Kidney epithelial cell (primary cell): ENCODE results near the gene ALX3. TPM values are rescaled to one million over a fixed set of nuclear protein-coding genes. Genes with fewer than 3 reads are reported as not detected.
"Not testable (repeated sequence)": the region's sequence is repeated elsewhere in the genome, so short reads cannot be mapped to it uniquely, and the experiment has no call there.

Source experiments
- DNase-seq: peaks from one replicate; pipeline ENCODE4 v3.0.0-alpha.2; 2010; ENCODE audit warnings: low read depth
- H3K27me3 ChIP-seq: 2 replicates; pipeline ENCODE4 v1.6.0; 2011; ENCODE audit warnings: low read length; ENCODE audit not compliant: control insufficient read depth, insufficient read depth
- H3K36me3 ChIP-seq: 2 replicates; pipeline ENCODE4 v1.5.1; 2011; ENCODE audit warnings: low read length; ENCODE audit not compliant: control insufficient read depth, insufficient read depth
- H3K4me3 ChIP-seq: 2 replicates; pipeline ENCODE4 v1.5.1; 2011; ENCODE audit warnings: low read depth, mild to moderate bottlenecking, control low read depth, low read length
- CTCF ChIP-seq: IDR thresholded peaks from 2 replicates; pipeline ENCODE4 v1.5.1; 2011; ENCODE audit warnings: mild to moderate bottlenecking, moderate library complexity, low read length, control low read depth, inconsistent platforms; ENCODE audit not compliant: insufficient read depth, poor library complexity, severe bottlenecking
- total RNA-seq: library from RNA; depleted of rRNA; stranded (reverse); fragments of >200 nt; gene quantifications from 2 replicates; pipeline ENCODE4 v1.2.3, GENCODE V29; 2015

ALX3 gene
- total RNA-seq, 1 donor from 2014 or later, result not detected

DNA sequence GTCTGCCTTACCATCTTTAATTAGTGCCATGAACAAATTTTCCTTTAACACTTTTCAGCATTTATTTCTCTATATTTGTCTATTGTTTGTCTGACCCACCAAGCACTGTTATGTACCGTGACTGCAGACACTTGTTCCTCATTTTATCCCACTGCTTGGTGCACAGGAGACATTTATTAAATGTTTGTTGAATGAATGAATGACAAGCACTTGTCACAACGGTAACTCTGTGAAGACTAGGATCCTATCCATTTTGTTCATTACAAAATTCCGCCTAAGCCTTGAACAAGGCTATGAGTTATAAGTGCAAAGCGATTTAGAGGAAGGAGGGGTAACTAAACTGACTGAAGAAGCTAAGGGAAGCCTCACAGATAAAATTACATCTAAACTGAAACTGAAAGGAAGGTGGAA is 36.4 kb downstream of the ALX3 start:
- Histone ChIP-seq H3K4me3 (peak overlapping the region; percentile 93), H3K27me3 (no peaks in the 10 kb centered on the region), H3K36me3 (peaks cover 3% of the 10 kb centered on the region)
- DNase-seq, result no peak
- no peak for TF ChIP-seq CTCF

DNA sequence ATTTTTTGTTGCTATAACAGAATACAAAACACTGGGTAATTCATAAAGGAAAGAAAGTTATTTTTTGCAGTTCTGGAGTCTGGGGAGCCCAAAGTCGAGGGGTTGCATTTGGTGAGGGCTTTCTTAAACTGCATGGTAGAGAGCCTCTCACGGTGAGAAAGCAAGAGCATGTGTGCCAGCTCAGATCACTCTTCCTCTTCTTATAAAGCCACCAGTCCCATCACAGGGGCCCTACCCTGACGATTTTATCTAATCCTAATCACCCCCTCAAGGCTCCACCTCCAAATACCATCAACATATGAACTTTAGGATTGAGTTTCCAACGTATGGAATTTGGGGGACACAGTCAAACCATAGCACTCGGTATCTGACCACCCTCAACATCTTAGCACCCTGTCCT is 37.1 kb downstream of the ALX3 start:
- Histone ChIP-seq H3K36me3 (peaks cover 3% of the 10 kb centered on the region), H3K27me3 (no peaks in the 10 kb centered on the region), H3K4me3 (no peak overlapping the region)
- no peak for TF ChIP-seq CTCF
- DNase-seq, result no peak

DNA sequence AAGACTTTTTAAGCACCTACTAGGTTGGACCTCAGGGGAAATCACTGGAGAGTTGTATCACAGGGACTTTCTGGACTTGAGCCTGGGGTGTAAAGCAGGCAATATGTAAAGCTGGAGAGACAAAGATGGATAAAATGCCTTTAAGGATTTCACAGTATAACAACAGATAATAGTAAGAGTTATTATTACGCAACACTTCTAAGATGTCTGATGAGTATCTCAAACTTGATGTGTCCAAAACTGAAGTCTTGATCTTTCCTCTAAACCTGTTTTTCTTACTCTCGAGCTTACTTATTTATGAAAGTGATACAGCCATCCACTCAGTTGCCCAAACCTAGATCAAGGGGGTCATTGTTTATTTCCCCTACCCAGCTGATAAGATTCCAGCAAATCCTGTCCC is 38.1 kb downstream of the ALX3 start:
- H3K4me3 ChIP-seq, result no peak overlapping the region
- no peak for TF ChIP-seq CTCF
- H3K27me3 ChIP-seq, result no peaks in the 10 kb centered on the region
- no peaks in the 10 kb centered on the region for H3K36me3 ChIP-seq
- no peak for DNase-seq

DNA sequence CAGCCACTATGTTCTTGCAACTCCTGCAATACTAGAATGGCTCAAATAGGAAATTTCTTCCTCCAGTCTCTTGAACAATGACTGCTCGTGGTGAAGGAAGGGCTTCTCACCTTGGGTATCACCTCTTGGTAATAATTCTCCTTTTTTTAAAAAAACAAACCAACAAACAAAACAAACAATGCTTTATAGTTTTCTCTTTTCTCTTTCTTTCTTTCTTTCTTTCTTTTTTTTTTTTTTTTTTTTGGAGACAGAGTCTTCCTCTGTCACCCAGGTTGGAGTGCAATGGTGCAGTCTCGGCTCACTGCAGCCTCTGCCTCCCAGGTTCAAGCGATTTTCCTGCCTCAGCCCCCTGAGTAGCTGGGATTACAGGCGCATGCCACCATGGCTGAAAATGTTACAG is 39.8 kb downstream of the ALX3 start:
- not testable (repeated sequence) for DNase-seq, H3K27me3 ChIP-seq, H3K36me3 ChIP-seq, H3K4me3 ChIP-seq

GRCh38 chr1:110024613-110025012 is 45.9 kb downstream of the ALX3 start:
- Histone ChIP-seq H3K4me3 (no peak overlapping the region), H3K27me3 (no peaks in the 10 kb centered on the region), H3K36me3 (no peaks in the 10 kb centered on the region)
- DNase-seq, result no peak
- TF ChIP-seq CTCF, result no peak

GRCh38 chr1:110021285-110021684 is 49.2 kb downstream of the ALX3 start:
- no peaks in the 10 kb centered on the region for H3K27me3 ChIP-seq
- DNase-seq, result no peak
- peaks cover 2% of the 10 kb centered on the region for H3K36me3 ChIP-seq
- TF ChIP-seq CTCF, result no peak
- H3K4me3 ChIP-seq, result no peak overlapping the region

- Histone ChIP-seq H3K27me3 (no peaks in the 10 kb centered on the region), H3K36me3 (peaks cover 2% of the 10 kb centered on the region), H3K4me3 (no peak overlapping the region)
- no peak for TF ChIP-seq CTCF
- no peak for DNase-seq
These were observed 50.7 kb downstream of the ALX3 start for GRCh38 chr1:110019770-110020169.
